NCI-H1092 (cell line): ENCODE data around the gene NPHP4.
"Not testable (repeated sequence)": the region's sequence is repeated elsewhere in the genome, so short reads cannot be mapped to it uniquely, and the experiment has no call there.

Experiments used
- DNase-seq: peaks from one replicate; lab custom pipeline; 2025; lab: John Stamatoyannopoulos, UW

Gene NPHP4

GRCh38 chr1:5855196-5855897 is 136.9 kb downstream of the NPHP4 start:
- no peak for DNase-seq

DNA sequence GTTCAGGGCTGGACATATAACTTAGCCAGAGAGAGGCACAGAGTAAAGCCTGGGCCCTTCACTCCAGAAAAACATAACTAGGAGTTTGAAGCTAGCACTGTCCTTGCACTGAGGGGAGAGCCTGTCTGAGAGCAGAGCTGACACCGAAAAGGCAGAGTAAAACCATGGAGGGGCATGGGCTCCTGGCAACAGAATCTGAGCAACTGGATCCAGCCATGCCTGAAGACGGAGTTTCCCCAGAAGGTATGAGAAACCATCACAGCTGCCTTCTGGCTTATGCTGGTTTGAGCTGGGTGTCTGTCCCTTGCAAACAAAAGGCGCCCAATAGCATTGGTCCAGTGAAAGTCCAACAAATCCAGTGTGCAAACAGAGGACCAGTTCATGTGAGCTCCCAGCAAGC is 137.5 kb downstream of the NPHP4 start:
- no peak for DNase-seq

DNA sequence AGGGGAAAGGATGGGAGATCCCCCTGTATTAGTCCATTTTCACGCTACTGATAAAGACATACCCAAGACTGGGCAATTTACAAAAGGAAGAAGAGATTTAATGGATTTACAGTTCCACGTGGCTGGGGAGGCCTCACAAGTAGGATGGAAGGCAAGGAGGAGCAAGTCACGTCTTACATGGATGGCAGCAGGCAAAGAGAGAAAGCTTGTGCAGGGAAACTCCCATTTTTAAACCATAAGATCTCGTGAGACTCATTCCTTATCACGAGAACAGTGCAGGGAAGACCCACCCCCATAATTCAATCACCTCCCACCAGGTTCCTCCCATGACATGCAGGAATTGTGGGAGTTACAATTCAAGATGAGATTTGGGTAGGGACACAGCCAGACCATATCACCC is 138.4 kb downstream of the NPHP4 start:
- not testable (repeated sequence) for DNase-seq

DNA sequence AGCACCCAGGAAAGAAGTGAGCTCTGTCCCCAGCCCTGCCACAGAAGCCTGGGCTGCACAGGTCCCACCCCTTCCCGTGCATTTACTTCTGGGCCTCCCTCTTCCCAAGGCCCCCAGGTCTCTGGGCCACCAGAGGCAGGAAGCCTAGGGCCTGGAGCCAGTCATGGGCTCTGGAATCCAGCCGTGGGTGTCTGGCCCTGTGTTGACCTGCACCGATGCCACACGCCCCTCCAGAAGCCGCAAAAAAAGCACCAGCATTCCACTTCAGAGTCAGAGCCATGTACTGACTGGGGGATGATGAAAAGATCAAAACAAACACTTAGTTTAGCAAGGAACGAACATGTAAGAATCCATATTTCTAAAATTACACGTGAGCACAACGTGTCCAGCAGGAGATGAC is 141.7 kb downstream of the NPHP4 start:
- DNase-seq: no peak

DNA sequence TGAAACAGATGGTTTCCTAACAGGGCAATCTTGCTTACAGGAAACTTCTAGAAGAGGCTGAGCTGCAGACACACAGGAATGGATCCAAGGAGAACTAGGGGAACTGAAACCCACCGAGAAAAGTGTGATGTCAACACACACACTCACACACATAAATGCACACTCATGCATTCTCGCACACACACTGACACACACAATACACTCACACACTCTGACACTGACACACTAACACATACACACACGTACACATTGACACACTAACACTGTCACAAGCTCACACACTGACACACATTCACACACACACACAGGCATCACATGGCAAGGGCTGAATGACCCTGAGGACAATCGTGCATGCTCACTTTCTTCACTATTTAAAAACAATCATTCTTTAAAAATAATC is 142.7 kb downstream of the NPHP4 start:
- DNase-seq: no peak

DNA sequence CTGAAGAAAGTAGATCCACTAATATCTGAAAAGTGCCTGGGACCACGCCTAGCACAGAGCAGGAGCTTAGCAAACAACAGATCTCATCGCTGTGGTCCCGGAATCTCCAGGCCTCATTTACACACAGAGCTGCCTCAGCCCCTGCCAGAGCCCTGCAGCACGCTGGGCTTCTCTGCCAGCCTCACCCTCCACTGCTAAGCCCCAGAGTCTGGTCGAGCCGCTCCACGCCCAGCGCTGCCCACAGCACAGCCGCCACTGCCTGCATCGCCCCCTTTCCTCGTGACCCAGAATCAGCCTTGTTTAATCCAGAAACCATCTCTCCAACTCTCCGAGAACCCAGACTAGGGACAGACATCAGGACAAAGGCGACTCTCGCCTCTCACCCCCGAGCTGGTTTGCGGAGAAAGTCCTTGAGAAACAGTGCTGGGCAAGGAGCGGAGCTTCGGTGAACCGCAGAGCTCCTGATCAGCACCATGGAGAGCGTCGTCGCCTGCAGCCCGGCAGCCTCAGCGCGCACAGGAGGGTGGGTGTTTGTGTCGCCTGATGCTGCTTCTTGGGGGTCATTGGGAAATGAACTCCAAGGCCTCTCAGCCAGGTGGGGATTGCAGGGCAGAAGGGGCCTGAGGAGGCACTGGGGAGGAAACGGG is 145.1 kb downstream of the NPHP4 start:
- no peak for DNase-seq

GRCh38 chr1:5845376-5845775 is 146.8 kb downstream of the NPHP4 start:
- DNase-seq: no peak

DNA sequence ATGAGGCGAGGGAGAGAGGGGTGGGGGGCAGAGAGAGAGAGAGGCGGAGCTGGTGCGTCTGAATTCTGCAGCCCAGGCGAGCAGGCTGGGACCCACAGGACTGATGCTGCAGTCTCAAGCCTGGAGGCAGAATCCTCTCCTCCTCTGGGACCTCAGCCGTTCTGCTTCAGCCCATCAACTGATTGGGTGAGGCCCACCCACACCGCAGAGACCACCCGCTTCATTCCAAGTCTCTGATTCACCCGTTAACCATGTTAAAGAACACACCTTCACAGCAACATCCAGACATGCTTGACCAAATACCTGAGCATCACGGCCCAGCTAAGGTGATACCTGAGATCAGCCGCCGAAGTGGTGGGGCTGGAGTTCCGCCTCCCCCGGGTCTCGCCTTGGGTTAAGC is 147.8 kb downstream of the NPHP4 start:
- DNase-seq: no peak

GRCh38 chr1:5843521-5844096 is 148.6 kb downstream of the NPHP4 start:
- DNase-seq: no peak

- no peak for DNase-seq
Observed at GRCh38 chr1:5842679-5843078, 149.5 kb downstream of the NPHP4 start.

DNA sequence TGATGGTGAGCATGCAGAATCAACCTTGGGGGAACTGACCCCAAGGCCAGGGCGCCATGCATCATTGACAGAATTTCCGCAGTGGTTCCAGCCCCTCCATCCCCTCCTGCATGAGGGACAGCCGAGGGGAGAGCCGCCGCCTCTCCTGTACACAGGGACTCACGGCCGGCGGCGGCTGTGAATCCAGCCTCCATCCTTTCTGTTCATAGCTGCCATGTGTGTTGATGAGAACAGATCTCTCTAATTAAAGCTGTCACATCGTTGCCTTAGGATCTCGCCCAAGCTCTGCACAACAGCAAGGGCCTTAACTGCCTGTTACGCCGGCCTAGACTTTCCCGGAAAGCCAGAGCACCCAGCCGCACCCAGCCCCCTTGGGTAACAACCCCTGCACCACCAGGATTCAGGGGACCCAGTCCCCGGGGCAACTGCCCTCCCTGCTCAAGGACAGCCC is 151.6 kb downstream of the NPHP4 start:
- no peak for DNase-seq

DNA sequence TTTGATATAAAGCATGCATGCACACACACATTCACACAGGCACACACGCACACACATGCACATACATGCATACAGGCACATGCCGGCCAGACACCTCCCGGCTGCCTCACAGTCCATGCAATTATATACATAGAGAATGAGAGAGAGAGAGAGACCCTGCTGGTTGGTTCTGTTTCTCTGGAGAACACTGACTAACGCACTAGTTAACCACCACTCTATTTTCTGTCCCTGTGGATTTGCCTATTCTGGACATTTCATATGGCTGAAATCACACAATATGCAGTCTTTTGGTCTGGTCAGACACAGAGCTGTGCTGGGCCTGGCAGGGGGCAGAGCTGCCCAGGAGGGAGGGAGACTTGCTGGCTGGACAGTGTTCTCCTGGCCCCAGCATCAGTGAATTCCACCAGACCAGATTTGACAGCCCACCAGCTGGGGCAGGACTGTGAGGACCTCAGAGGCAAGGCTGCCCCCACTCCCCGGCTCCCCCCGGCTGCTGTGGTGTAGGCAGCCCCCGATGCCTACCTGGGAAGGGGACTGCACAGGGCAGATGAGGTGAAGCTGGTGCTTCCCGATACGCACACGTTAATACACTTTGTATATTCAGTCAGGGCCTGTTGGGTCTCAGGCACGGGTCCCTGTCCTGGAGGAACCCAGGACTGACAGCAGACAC is 152.2 kb downstream of the NPHP4 start:
- no peak for DNase-seq

DNA sequence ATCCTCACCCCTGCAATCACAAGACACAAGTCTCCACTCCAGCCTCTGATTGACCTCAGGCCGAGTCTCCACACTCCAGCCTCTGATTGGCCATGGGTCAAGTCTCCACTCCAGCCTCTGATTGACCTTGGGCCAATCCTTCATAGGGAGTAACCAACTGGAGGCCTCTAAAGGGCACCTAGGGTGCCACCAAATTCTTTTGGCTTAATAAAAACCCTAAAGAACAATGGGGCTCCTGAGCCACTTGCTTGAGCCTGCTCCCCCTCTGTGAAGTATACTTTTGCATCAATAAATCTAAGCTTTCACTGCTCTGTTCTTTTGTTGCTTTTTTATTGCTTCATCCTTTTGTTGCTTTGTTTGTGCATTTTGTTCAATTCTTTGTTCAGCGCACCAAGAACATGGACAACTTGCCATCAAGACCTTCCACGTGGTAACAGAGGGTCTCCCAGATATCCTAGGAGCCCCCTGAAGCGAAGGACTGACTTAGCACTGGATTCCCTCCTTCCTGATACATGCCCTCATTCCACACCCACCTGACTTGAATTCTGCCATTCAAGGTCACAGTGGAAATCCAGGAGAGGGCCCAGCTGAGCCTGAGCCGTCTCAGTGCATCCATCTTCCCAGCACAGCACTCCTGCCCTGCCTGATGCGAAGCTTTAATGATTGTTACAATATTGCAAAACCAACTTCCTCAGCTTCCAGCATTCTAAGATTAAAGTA is 152.9 kb downstream of the NPHP4 start:
- DNase-seq: no peak

GRCh38 chr1:5837976-5838653 is 154.1 kb downstream of the NPHP4 start:
- no peak for DNase-seq

DNA sequence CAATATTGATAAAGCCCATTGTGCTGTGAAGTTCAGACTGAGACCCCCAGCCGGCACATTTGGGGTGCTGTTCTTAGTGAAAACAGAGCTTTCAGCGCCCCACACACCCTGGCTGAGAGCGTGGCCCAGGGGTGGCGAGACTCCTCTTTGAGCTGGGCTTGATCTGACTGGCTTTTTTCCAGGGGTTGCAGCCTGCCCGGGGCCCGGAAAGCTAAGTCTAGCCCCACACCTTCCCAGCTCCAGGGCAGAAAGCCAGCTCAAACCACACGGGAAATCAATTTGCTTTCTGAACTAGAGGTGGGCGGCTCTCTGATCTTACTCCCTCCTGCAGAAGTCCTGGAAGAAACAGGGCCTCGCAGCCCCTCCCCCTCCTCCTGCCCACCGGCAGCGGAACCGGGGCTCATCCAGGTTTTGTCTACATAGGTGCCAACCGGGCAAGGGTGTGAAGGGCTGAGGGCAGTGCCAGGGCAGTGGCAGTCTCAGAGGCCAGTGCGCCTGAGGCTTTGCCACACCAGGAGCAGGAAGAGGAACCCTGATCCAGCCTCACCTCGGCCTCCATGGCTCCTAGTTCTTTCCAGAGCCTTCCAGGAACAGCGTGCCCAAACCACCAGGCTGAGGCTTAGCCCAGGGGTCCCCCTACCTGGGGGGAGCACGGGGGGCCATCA is 155.3 kb downstream of the NPHP4 start:
- DNase-seq: no peak

- DNase-seq: no peak
Observed at GRCh38 chr1:5835179-5835562, 157.1 kb downstream of the NPHP4 start.

DNA sequence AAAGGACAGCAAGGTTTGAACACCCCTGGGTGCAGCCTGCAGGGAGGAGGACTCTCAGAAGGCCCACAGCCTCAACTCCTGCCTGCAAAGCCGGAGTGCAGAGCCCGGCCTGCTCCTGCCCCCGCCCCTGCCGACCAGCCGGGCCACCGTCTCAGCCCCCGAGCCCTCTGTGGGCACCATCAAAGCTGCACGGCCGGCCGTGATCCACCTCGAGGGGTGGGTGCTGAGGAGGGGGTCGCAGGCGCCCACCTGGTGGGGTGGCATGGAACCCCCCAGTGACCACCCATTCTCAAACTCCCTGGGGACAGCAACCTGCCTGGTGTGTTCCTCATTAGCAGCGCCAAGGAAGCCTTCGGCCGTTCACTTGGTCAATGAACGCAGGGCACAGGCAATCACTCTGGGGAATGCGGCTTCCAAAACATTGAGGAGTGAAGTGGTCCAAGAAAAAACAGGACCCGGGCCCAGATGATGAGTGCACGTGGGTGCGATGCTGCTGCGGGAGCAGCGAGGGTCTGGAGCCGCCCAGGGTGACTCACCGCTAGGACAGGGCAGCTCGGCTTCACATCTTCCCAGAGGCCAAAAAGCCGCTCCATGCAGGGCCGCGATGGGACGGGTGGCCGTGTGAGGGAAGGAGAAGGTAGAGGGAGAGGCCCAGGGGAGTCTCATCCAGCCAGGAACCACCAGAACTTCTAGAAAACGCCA is 157.6 kb downstream of the NPHP4 start:
- DNase-seq: no peak

DNA sequence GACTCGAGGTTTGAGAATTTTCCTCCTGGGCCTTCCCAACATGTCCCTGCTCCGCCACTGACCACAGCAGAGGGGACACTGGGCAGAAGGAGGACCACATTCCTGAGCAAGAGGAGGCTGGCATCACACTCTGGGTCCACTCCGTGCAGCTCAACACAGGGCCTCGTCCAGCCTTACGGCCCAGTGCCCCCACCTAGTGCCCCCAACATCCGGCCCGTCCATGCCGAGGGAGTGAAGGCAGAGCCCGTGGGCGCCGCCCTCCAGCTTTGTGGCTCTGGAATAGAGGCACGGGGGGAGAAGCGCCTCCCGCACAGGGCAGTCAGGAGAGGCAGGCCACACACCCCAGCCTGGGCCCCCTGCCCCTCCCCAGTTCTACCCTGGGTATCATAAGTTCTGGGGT is 158.3 kb downstream of the NPHP4 start:
- no peak for DNase-seq

GRCh38 chr1:5832916-5833895 is 159.0 kb downstream of the NPHP4 start:
- no peak for DNase-seq
